ENCODE data around the gene RPL9.
A peak's percentile ranks its signal among the peaks of the same experiment; 100 is the strongest.

RPL9 gene

GRCh38 chr4:39441593-39441992, 17.1 kb downstream of the RPL9 start (continued):
- TF ChIP-seq CSRNP3 (CRISPR knock-in tag; IDR thresholded peaks at IDR 0.05) = no peak

GRCh38 chr4:39435659-39436563, 22.8 kb downstream of the RPL9 start:
- 0 out of 3 replicates have a peak, but pooled peaks have one; percentile 32 for ATAC-seq
- TF ChIP-seq PATZ1 (CRISPR knock-in tag; IDR thresholded peaks at IDR 0.05; ENCODE audit: borderline replicate concordance) (no peak), TSHZ2 (CRISPR knock-in tag; IDR thresholded peaks at IDR 0.05) (no peak), POU6F1 (CRISPR knock-in tag; IDR thresholded peaks at IDR 0.05; ENCODE audit: borderline replicate concordance, low read depth) (no peak), RARB (CRISPR knock-in tag; IDR thresholded peaks at IDR 0.05) (no peak), CREB5 (CRISPR knock-in tag; IDR thresholded peaks at IDR 0.05; ENCODE audit: low read depth) (no peak), ZFP30 (CRISPR knock-in tag; IDR thresholded peaks at IDR 0.05) (no peak), ZNF565 (CRISPR knock-in tag; conservative IDR thresholded peaks at IDR 0.05; ENCODE audit: low read depth) (no peak)

GRCh38 chr4:39433878-39434492, 24.7 kb downstream of the RPL9 start:
- TF ChIP-seq ARNTL (CRISPR knock-in tag; IDR thresholded peaks at IDR 0.05; ENCODE audit: borderline replicate concordance, low read depth) (no peak), RARB (CRISPR knock-in tag; IDR thresholded peaks at IDR 0.05) (no peak), ESRRG (CRISPR knock-in tag; IDR thresholded peaks at IDR 0.05) (no peak), TCF4 (CRISPR knock-in tag; IDR thresholded peaks at IDR 0.05; ENCODE audit: borderline replicate concordance) (no peak), POU6F1 (CRISPR knock-in tag; IDR thresholded peaks at IDR 0.05; ENCODE audit: borderline replicate concordance, low read depth) (no peak), ISL1 (CRISPR knock-in tag; IDR thresholded peaks at IDR 0.05) (no peak), ZNF70 (CRISPR knock-in tag; IDR thresholded peaks at IDR 0.05) (no peak), ZFP30 (CRISPR knock-in tag; IDR thresholded peaks at IDR 0.05) (no peak), ZFP3 (CRISPR knock-in tag; IDR thresholded peaks at IDR 0.05) (no peak), TSHZ2 (CRISPR knock-in tag; IDR thresholded peaks at IDR 0.05) (no peak), PPARA (CRISPR knock-in tag; IDR thresholded peaks at IDR 0.05; ENCODE audit: borderline replicate concordance) (no peak), OSR1 (CRISPR knock-in tag; IDR thresholded peaks at IDR 0.05) (no peak), CSDC2 (CRISPR knock-in tag; IDR thresholded peaks at IDR 0.05) (no peak), CREB5 (CRISPR knock-in tag; IDR thresholded peaks at IDR 0.05; ENCODE audit: low read depth) (no peak)
- ATAC-seq = no peak

Measured in SK-N-SH treated with all-trans-retinoic acid at 6 μM for 48 hours (cell line).